ENCODE measurements around the gene RTN4RL1. TPM values are rescaled to one million over a fixed set of nuclear protein-coding genes. Genes with fewer than 3 reads are reported as not detected.

Gene RTN4RL1
- total and polyA plus RNA-seq, 11 donors = 1.7 to 4.9 (median 2.7) TPM

- intact Hi-C loops (cut with DNase I) = loop anchor here (1.0 to 10.0 kb wide), 8 partner anchors 121 to 299 kb away; no protein-coding TSS in a partner anchor
- H3K27ac ChIP-seq = peak overlapping the region in 11 of 12 donors; percentile 27 to 98 (median 91)
- H3K27me3 ChIP-seq = peaks cover 0 to 62% (median 7%) of the 10 kb centered on the region in 9 donors
These were observed 28.5 kb upstream of the RTN4RL1 start for GRCh38 chr17:2053380-2054261.

DNA sequence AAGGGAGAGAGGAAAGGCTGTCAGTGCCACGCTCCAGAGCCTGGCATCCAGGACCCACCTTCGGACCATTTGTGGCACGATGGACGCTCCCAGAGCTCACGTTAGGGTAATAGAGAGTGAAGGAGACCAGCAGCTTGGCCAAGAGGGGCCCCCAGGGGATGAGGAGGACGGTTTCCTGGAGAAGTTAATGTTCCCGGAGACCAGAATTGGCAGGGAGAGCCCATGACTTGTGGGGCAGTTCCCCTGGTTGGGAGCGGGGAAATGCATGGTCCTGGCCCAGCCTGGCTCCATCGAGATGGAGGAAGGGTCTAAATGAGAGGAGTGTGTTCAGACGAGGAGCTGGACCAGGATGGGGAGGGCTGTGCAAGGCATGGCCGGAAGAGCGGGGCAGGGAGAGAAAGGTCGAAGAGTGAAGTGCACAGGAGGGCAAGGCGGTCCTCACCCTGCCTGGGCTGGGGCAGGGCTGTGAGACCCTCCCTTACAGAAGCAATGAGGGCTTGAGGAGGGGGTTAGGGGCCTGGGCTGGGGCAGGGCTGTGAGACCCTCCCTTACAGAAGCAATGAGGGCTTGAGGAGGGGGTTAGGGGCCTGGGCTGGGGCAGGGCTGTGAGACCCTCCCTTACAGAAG lies 26.9 kb upstream of the RTN4RL1 start:
- WGBS, 4 donors = 51 to 60% (median 55%) methylated on average over 14 of the region's 14 CpGs
- Histone ChIP-seq H3K27me3 (peaks cover 0 to 54% (median 0%) of the 10 kb centered on the region in 9 donors), H3K4me3 (peak overlapping the region in 1 of 12 donors; percentile 78), H3K9me3 (no peaks in the 10 kb centered on the region), H3K27ac (peak overlapping the region in 3 of 12 donors; percentile 1 to 47 (median 46)), H3K4me1 (peaks cover 4 to 65% (median 44%) of the 10 kb centered on the region in 12 donors), H3K36me3 (peaks cover 0 to 5% (median 0%) of the 10 kb centered on the region in 9 donors)
- intact Hi-C loops (cut with DNase I) = loop anchor here in 8 of 10 donors (2.0 to 10.0 kb wide), 5 partner anchors 123 to 300 kb away; no protein-coding TSS in a partner anchor
- TF ChIP-seq, protein P1, sequence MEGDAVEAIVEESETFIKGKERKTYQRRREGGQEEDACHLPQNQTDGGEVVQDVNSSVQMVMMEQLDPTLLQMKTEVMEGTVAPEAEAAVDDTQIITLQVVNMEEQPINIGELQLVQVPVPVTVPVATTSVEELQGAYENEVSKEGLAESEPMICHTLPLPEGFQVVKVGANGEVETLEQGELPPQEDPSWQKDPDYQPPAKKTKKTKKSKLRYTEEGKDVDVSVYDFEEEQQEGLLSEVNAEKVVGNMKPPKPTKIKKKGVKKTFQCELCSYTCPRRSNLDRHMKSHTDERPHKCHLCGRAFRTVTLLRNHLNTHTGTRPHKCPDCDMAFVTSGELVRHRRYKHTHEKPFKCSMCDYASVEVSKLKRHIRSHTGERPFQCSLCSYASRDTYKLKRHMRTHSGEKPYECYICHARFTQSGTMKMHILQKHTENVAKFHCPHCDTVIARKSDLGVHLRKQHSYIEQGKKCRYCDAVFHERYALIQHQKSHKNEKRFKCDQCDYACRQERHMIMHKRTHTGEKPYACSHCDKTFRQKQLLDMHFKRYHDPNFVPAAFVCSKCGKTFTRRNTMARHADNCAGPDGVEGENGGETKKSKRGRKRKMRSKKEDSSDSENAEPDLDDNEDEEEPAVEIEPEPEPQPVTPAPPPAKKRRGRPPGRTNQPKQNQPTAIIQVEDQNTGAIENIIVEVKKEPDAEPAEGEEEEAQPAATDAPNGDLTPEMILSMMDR (IDR thresholded peaks at IDR 0.05) = no peak
- TF ChIP-seq POLR2A (IDR thresholded peaks at IDR 0.05) = no peak
- DNase-seq (no peak), ATAC-seq (no peak)

More at GRCh38 chr17:2053380-2054261, 28.5 kb upstream of the RTN4RL1 start:
- Histone ChIP-seq H3K9me3 (no peaks in the 10 kb centered on the region), H3K4me3 (peak overlapping the region; percentile 16 to 87 (median 70)), H3K36me3 (peaks cover 0 to 20% (median 3%) of the 10 kb centered on the region in 9 donors), H3K4me1 (peaks cover 4 to 79% (median 50%) of the 10 kb centered on the region in 12 donors)
- ATAC-seq (peak in 2 of 4 donors; percentile 12 to 19), DNase-seq (peak in 4 of 5 donors; percentile 75 to 88 (median 85))
- 5 to 11% (median 7%) methylated on average over 40 to 84 of the region's 84 CpGs for WGBS, 4 donors
- no peak for TF ChIP-seq POLR2A (IDR thresholded peaks at IDR 0.05)
- TF ChIP-seq, protein P1 (IDR thresholded peaks at IDR 0.05) = peak; percentile 49 to 77 (median 64)

- no peaks in the 10 kb centered on the region for H3K36me3 ChIP-seq
- H3K27ac ChIP-seq = peak overlapping the region in 8 of 12 donors; percentile 1 to 62 (median 44)
- WGBS, 4 donors = 7 to 17% (median 11%) methylated on average over 38 to 81 of the region's 81 CpGs
- DNase-seq = peak in 3 of 5 donors; percentile 50 to 64 (median 59)
- peaks cover 0 to 46% (median 0%) of the 10 kb centered on the region in 9 donors for H3K27me3 ChIP-seq
- H3K4me1 ChIP-seq = peaks cover 4 to 58% (median 43%) of the 10 kb centered on the region in 12 donors
- peak overlapping the region; percentile 34 to 91 (median 72) for H3K4me3 ChIP-seq
- peak in 1 of 4 donors; percentile 6 for ATAC-seq
- intact Hi-C loops (cut with DNase I) = loop anchor here in 7 of 10 donors (5.0 to 10.0 kb wide), 4 partner anchors 124 to 301 kb away; no protein-coding TSS in a partner anchor
- TF ChIP-seq, protein P1 (IDR thresholded peaks at IDR 0.05) = no peak
- TF ChIP-seq POLR2A (IDR thresholded peaks at IDR 0.05) = no peak
- H3K9me3 ChIP-seq = no peaks in the 10 kb centered on the region
These were observed 26.2 kb upstream of the RTN4RL1 start for GRCh38 chr17:2051061-2051932.

All from heart left ventricle (tissue), 16 donors.